ENCODE results near the gene SPATS2.

DNA sequence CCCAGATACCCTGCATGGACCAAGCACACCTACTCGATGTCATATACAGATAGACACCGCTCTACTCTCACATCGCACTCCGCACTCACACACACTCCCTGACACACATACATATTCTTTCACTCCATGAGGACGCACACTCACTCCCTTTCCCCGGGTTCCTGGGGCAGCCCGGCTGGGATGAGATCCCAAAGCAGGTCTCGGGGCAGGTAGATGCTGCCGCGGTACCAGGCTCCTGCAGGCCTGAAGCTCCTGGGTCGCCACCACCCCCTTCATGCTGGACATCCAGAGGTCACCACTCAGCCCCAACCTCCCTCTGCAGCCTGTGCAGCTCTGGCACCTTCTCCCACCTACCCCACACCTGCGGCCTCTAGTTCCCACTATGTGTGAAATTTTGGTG, 32.6 kb upstream of the SPATS2 start:
- TF ChIP-seq EP300 (IDR thresholded peaks at IDR 0.05) = no peak
- TF ChIP-seq, protein P1, sequence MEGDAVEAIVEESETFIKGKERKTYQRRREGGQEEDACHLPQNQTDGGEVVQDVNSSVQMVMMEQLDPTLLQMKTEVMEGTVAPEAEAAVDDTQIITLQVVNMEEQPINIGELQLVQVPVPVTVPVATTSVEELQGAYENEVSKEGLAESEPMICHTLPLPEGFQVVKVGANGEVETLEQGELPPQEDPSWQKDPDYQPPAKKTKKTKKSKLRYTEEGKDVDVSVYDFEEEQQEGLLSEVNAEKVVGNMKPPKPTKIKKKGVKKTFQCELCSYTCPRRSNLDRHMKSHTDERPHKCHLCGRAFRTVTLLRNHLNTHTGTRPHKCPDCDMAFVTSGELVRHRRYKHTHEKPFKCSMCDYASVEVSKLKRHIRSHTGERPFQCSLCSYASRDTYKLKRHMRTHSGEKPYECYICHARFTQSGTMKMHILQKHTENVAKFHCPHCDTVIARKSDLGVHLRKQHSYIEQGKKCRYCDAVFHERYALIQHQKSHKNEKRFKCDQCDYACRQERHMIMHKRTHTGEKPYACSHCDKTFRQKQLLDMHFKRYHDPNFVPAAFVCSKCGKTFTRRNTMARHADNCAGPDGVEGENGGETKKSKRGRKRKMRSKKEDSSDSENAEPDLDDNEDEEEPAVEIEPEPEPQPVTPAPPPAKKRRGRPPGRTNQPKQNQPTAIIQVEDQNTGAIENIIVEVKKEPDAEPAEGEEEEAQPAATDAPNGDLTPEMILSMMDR (IDR thresholded peaks at IDR 0.05) = no peak
- no peak for TF ChIP-seq POLR2A (IDR thresholded peaks at IDR 0.05)
- TF ChIP-seq POLR2AphosphoS5 (IDR thresholded peaks at IDR 0.05) = no peak

Measured in gastroesophageal sphincter (tissue), 3 donors.